ENCODE data around the gene PNLIPRP3. TPM values are rescaled to one million over a fixed set of nuclear protein-coding genes. Genes with fewer than 3 reads are reported as not detected.

PNLIPRP3 gene
- total RNA-seq, 1 donor from 2014 or later: not detected

GRCh38 chr10:116490028-116490662 lies 62.5 kb downstream of the PNLIPRP3 start:
- no peak for TF ChIP-seq CTCF (IDR thresholded peaks at IDR 0.05)
- intact Hi-C loops (cut with micrococcal nuclease): loop anchor here (10.0 kb wide), 1 partner anchor 1135 kb away; no protein-coding TSS in a partner anchor
- Mint-ChIP-seq H3K27ac (no peak overlapping the region), H3K4me1 (no peaks in the 10 kb centered on the region), H3K36me3 (ENCODE audit: low read depth) (no peaks in the 10 kb centered on the region), H3K27me3 (no peaks in the 10 kb centered on the region), H3K4me3 (no peak overlapping the region), H3K9me3 (no peaks in the 10 kb centered on the region)
- DNase-seq: no peak
- ChIA-PET CTCF (no interaction called here), POLR2A (no interaction called here)
- ATAC-seq (ENCODE audit: low read depth): no peak

GRCh38 chr10:116504786-116505185 lies 77.1 kb downstream of the PNLIPRP3 start:
- ATAC-seq (ENCODE audit: low read depth) (no peak), DNase-seq (no peak)
- CTCF ChIA-PET: no interaction called here
- H3K27ac Mint-ChIP-seq: no peak overlapping the region
- TF ChIP-seq CTCF (IDR thresholded peaks at IDR 0.05): no peak
- H3K27me3 Mint-ChIP-seq: no peaks in the 10 kb centered on the region
- no peaks in the 10 kb centered on the region for H3K4me1 Mint-ChIP-seq
- no peaks in the 10 kb centered on the region for H3K36me3 Mint-ChIP-seq (ENCODE audit: low read depth)
- POLR2A ChIA-PET: no interaction called here
- H3K9me3 Mint-ChIP-seq: no peaks in the 10 kb centered on the region
- intact Hi-C loops (cut with micrococcal nuclease): no loop called here
- no peak overlapping the region for H3K4me3 Mint-ChIP-seq

GRCh38 chr10:116510565-116510964 lies 82.9 kb downstream of the PNLIPRP3 start:
- DNase-seq (no peak), ATAC-seq (ENCODE audit: low read depth) (no peak)
- H3K4me1 Mint-ChIP-seq: no peaks in the 10 kb centered on the region
- CTCF ChIA-PET: no interaction called here
- TF ChIP-seq CTCF (IDR thresholded peaks at IDR 0.05): no peak
- no peak overlapping the region for H3K27ac Mint-ChIP-seq
- POLR2A ChIA-PET: no interaction called here
- no peaks in the 10 kb centered on the region for H3K27me3 Mint-ChIP-seq
- intact Hi-C loops (cut with micrococcal nuclease): no loop called here
- H3K36me3 Mint-ChIP-seq (ENCODE audit: low read depth): no peaks in the 10 kb centered on the region
- H3K4me3 Mint-ChIP-seq: no peak overlapping the region
- no peaks in the 10 kb centered on the region for H3K9me3 Mint-ChIP-seq

GRCh38 chr10:116511365-116511764 lies 83.7 kb downstream of the PNLIPRP3 start:
- Mint-ChIP-seq H3K27ac (no peak overlapping the region), H3K36me3 (ENCODE audit: low read depth) (no peaks in the 10 kb centered on the region), H3K27me3 (no peaks in the 10 kb centered on the region), H3K4me1 (no peaks in the 10 kb centered on the region), H3K9me3 (no peaks in the 10 kb centered on the region), H3K4me3 (no peak overlapping the region)
- intact Hi-C loops (cut with micrococcal nuclease): no loop called here
- DNase-seq (no peak), ATAC-seq (ENCODE audit: low read depth) (no peak)
- no peak for TF ChIP-seq CTCF (IDR thresholded peaks at IDR 0.05)
- CTCF ChIA-PET: no interaction called here
- POLR2A ChIA-PET: no interaction called here

DNA sequence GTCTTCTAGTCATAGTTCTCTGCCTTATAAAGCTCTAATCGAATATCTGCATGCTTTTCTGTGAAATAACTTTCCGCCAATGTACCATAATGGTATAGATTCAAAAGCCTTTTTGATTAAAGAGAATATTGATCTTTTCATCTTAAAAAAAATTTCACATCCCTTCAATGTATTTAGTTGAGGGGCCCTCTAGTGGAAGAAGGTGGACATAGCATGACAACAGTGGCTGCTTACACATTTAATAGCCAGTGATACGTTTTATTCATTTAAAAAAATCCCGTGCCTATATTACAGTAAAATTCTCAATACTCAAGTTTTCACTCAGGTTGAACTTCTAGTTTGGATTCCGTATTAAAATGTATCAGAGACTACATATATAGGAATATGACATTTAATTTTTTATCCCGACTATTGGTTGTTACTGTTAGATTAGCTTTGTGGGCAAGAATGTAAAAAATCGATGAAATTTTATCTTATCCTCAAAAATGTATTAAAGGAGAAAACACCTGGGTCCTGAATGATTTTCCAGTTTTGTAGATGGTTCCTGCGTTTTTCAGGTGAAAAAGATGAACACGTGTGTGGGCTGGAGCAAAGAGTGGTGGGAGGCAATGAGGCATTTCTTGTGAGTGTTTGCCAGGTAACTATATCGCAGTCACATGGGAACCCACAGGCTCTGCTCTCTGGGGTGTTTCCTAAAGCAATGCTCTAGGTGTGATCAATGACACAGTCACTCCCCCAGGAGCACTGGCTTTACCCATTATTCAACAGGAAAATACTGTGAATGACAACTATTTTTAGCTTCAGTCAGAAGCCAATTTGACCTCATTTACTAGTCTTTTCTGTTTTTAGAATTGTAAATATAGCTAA lies 94.0 kb downstream of the PNLIPRP3 start:
- intact Hi-C loops (cut with micrococcal nuclease): no loop called here
- DNase-seq (no peak), ATAC-seq (ENCODE audit: low read depth) (no peak)
- Mint-ChIP-seq H3K27me3 (no peaks in the 10 kb centered on the region), H3K9me3 (no peaks in the 10 kb centered on the region), H3K4me3 (no peak overlapping the region), H3K4me1 (no peaks in the 10 kb centered on the region), H3K27ac (no peak overlapping the region), H3K36me3 (ENCODE audit: low read depth) (no peaks in the 10 kb centered on the region)
- ChIA-PET CTCF (interaction anchor here (1.4 to 1.9 kb wide), 2 partner anchors 10 to 1349 kb away, joined by 3 to 5 read pairs; no protein-coding TSS in a partner anchor), POLR2A (no interaction called here)
- peak; percentile 80 for TF ChIP-seq CTCF (IDR thresholded peaks at IDR 0.05)

Data from activated B cell treated with CpG ODN at 0.5 μM for 24 hours (primary cell).